Keratinocyte (primary cell): ENCODE results near the gene CRPPA. TPM values are rescaled to one million over a fixed set of nuclear protein-coding genes. Genes with fewer than 3 reads are reported as not detected.

Experiments
- DNase-seq: peaks from one replicate; pipeline ENCODE4 v3.0.0-alpha.2; 2011; ENCODE audit warnings: low read depth, missing footprints, low spot score
- FAIRE-seq: peaks from 2 replicates; lab custom pipeline; 2011; peaks lifted over from hg19 to GRCh38; lab: Jason Lieb, UNC
- H2AFZ ChIP-seq: 2 replicates; pipeline ENCODE4 v1.6.0; 2012; ENCODE audit warnings: low read length, control low read depth, inconsistent platforms; ENCODE audit not compliant: control insufficient read depth
- H3K27ac ChIP-seq: 2 replicates; pipeline ENCODE4 v1.5.1; 2011; ENCODE audit warnings: low read length; ENCODE audit not compliant: control insufficient read depth, insufficient read depth
- H3K27me3 ChIP-seq: 3 replicates; pipeline ENCODE4 v1.6.0; 2011; ENCODE audit warnings: low read length; ENCODE audit not compliant: control insufficient read depth, insufficient read depth; ENCODE audit errors: extremely low read depth
- H3K36me3 ChIP-seq, 2 experiments: 2 replicates in 1 of 2; 3 replicates in 1 of 2; pipeline ENCODE4 v1.5.1; 2011; ENCODE audit warnings: low read length in 2 of 2, mild to moderate bottlenecking in 1 of 2; ENCODE audit not compliant: control insufficient read depth in 2 of 2, insufficient read depth in 2 of 2; ENCODE audit errors: extremely low read depth in 1 of 2
- H3K4me1 ChIP-seq: 3 replicates; pipeline ENCODE4 v1.5.1; 2011; ENCODE audit warnings: low read length; ENCODE audit not compliant: control insufficient read depth, insufficient read depth; ENCODE audit errors: extremely low read depth
- H3K4me2 ChIP-seq: 3 replicates; pipeline ENCODE4 v1.6.0; 2011; ENCODE audit warnings: low read depth, low read length; ENCODE audit not compliant: control insufficient read depth, insufficient read depth; ENCODE audit errors: extremely low read depth
- H3K4me3 ChIP-seq, 3 experiments: fragments of 200-600 bp in 1 of 3; sonication (generic) in 1 of 3; 2 replicates in 2 of 3; 3 replicates in 1 of 3; pipeline ENCODE4 v1.5.1; 2011 to 2016; ENCODE audit warnings: low read length in 3 of 3, mild to moderate bottlenecking in 3 of 3, control low read depth in 2 of 3, inconsistent platforms in 1 of 3, low read depth in 1 of 3, mixed read lengths in 1 of 3, mixed run types in 1 of 3, moderate library complexity in 1 of 3; ENCODE audit not compliant: control insufficient read depth in 2 of 3, insufficient read depth in 2 of 3; ENCODE audit errors: extremely low read depth in 1 of 3
- H3K79me2 ChIP-seq: 2 replicates; pipeline ENCODE4 v1.6.0; 2012; ENCODE audit warnings: low read length; ENCODE audit not compliant: control insufficient read depth, insufficient read depth
- H3K9ac ChIP-seq: 3 replicates; pipeline ENCODE4 v1.6.0; 2011; ENCODE audit warnings: low read length; ENCODE audit not compliant: control insufficient read depth, insufficient read depth; ENCODE audit errors: extremely low read depth
- H3K9me1 ChIP-seq: 3 replicates; pipeline ENCODE4 v1.6.0; 2011; ENCODE audit warnings: low read length; ENCODE audit not compliant: control insufficient read depth, insufficient read depth; ENCODE audit errors: extremely low read depth
- H3K9me3 ChIP-seq: 2 replicates; pipeline ENCODE4 v1.5.1; 2012; ENCODE audit warnings: low read depth, low read length; ENCODE audit not compliant: control insufficient read depth
- H4K20me1 ChIP-seq: 3 replicates; pipeline ENCODE4 v1.6.0; 2011; ENCODE audit warnings: low read length; ENCODE audit not compliant: control insufficient read depth, insufficient read depth; ENCODE audit errors: extremely low read depth
- CTCF ChIP-seq, 3 experiments: IDR thresholded peaks in 1 of 3; conservative IDR thresholded peaks in 1 of 3; optimal IDR thresholded peaks in 1 of 3; 2 replicates in 2 of 3; 3 replicates in 1 of 3; pipeline versions ENCODE3 to v1.5.1; 2011; ENCODE audit warnings: low read length in 3 of 3, mild to moderate bottlenecking in 3 of 3, moderate library complexity in 2 of 3, control low read depth in 1 of 3, inconsistent platforms in 1 of 3; ENCODE audit not compliant: insufficient read depth in 2 of 3; ENCODE audit errors: extremely low read depth in 1 of 3
- EZH2 ChIP-seq: IDR thresholded peaks from one replicate; pipeline ENCODE4 v1.6.1; 2012; ENCODE audit warnings: inconsistent platforms, mild to moderate bottlenecking, low read length, moderate library complexity
- dilution Hi-C: fragments of 300-500 bp; cut with MboI; formaldehyde crosslinking; loops from one replicate; pipeline ENCODE4 v1.7.0; 2020; ENCODE audit warnings: low sequenced_read_pairs; ENCODE audit not compliant: extremely low pct_ligation_motif_present
- polyA plus RNA-seq, 5 experiments: library from polyadenylated mRNA; depleted of rRNA in 3 of 5; stranded (reverse) in 3 of 5; stranded (forward) in 1 of 5; unstranded in 1 of 5; fragments of >200 nt; gene quantifications; 1 replicate in 1 of 5; 2 replicates in 3 of 5; 3 replicates in 1 of 5; pipeline versions ENCODE4 v1.2.1 to v1.2.3, GENCODE V29; 2011 to 2012; ENCODE audit warnings: missing spikeins in 2 of 5, low read depth in 1 of 5, low replicate concordance in 1 of 5

Gene CRPPA
- polyA plus RNA-seq, 1 donor (not counting 4 experiments of a cell fraction or from before 2014, with no cell fraction given), result 0.51 TPM

GRCh38 chr7:16438988-16439387 lies 17.6 kb upstream of the CRPPA start:
- Histone ChIP-seq H3K4me2 (no peak overlapping the region), H3K4me1 (no peaks in the 10 kb centered on the region)

GRCh38 chr7:16436306-16436705 lies 15.0 kb upstream of the CRPPA start:
- no peak for FAIRE-seq

More at GRCh38 chr7:16438988-16439387, 17.6 kb upstream of the CRPPA start:
- H3K9me3 ChIP-seq, result no peaks in the 10 kb centered on the region
- DNase-seq (no peak), FAIRE-seq (no peak)
- no peaks in the 10 kb centered on the region for H3K9me1 ChIP-seq
- no peaks in the 10 kb centered on the region for H3K36me3 ChIP-seq
- H4K20me1 ChIP-seq, result no peaks in the 10 kb centered on the region
- TF ChIP-seq EZH2, result no peak
- TF ChIP-seq CTCF (optimal IDR thresholded peaks at IDR 0.05 in 1 of 3, IDR thresholded peaks at IDR 0.05 in 1 of 3, conservative IDR thresholded peaks at IDR 0.05 in 1 of 3; ENCODE audit: extremely low read depth in 1 of 3, insufficient read depth in 2 of 3, low read length in 3 of 3), result no peak
- H2AFZ ChIP-seq, result no peak overlapping the region
- no peak overlapping the region for H3K9ac ChIP-seq
- no peak overlapping the region for H3K4me3 ChIP-seq
- H3K27ac ChIP-seq, result no peak overlapping the region
- H3K79me2 ChIP-seq, result no peaks in the 10 kb centered on the region
- no peaks in the 10 kb centered on the region for H3K27me3 ChIP-seq
- dilution Hi-C loops, result no loop called here

More at GRCh38 chr7:16436306-16436705, 15.0 kb upstream of the CRPPA start:
- Histone ChIP-seq H3K27me3 (no peaks in the 10 kb centered on the region), H3K9me1 (no peaks in the 10 kb centered on the region), H3K9me3 (no peaks in the 10 kb centered on the region), H3K27ac (no peak overlapping the region), H3K79me2 (no peaks in the 10 kb centered on the region), H3K4me2 (no peak overlapping the region), H3K9ac (no peak overlapping the region), H3K4me1 (no peaks in the 10 kb centered on the region), H3K4me3 (no peak overlapping the region), H3K36me3 (no peaks in the 10 kb centered on the region), H2AFZ (no peak overlapping the region), H4K20me1 (no peaks in the 10 kb centered on the region)
- no peak for DNase-seq
- dilution Hi-C loops, result no loop called here
- TF ChIP-seq CTCF (optimal IDR thresholded peaks at IDR 0.05 in 1 of 3, IDR thresholded peaks at IDR 0.05 in 1 of 3, conservative IDR thresholded peaks at IDR 0.05 in 1 of 3; ENCODE audit: extremely low read depth in 1 of 3, insufficient read depth in 2 of 3, low read length in 3 of 3), result no peak
- TF ChIP-seq EZH2, result no peak
